ENCODE data around the gene MRPL23.

MRPL23 gene

DNA sequence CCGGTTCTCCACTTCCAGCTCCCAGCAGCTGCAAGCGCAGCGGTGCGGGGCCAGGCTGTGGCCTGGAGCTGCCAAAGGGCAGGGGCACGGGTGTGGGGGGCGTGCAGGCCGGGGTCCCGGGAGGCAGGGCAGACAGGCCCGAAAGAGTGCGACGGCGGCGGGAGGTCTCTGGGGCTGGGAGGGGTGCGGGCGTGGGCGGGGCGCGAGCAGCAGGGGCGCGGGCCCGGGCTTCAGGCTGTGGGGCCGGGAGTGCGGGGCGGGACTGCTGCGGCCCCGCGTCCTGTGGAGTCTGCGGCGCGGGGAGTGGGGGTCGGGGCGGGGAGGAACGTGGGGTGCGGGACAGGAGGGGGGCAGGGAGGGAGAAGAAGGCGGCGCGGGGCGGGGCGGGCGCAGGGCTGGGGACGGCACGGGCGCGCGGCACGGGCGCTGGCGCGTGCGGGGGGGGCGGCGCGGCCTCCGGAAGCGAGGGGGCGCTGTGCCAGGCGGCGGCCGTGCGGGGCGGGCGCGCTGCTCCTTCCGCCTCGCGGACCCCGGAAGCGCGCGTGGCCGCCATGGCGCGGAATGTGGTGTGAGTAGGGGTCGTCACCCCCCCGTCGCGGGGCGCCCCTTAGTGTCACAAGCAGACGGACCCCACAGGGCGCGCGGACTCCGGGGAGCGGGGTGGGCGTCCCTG, at the start of gene MRPL23:
TSS of gene MRPL23 (plus strand) at position 521 of the 673 bp plus-strand sequence. CDS start at position 552, 31 bp downstream.
- TF ChIP-seq CTCF (conservative IDR thresholded peaks at IDR 0.05; ENCODE audit: low read length): no peak
- no peak for DNase-seq (ENCODE audit: low read depth)
- no peak within 1 kb of the TSS for H3K4me3 ChIP-seq (ENCODE audit: low read length)

- H3K4me3 ChIP-seq (ENCODE audit: low read length): no peak overlapping the region
- TF ChIP-seq CTCF (conservative IDR thresholded peaks at IDR 0.05; ENCODE audit: low read length): no peak
- no peak for DNase-seq (ENCODE audit: low read depth)
Measured at GRCh38 chr11:1899090-1899489, 48.0 kb upstream of the MRPL23 start.

DNA sequence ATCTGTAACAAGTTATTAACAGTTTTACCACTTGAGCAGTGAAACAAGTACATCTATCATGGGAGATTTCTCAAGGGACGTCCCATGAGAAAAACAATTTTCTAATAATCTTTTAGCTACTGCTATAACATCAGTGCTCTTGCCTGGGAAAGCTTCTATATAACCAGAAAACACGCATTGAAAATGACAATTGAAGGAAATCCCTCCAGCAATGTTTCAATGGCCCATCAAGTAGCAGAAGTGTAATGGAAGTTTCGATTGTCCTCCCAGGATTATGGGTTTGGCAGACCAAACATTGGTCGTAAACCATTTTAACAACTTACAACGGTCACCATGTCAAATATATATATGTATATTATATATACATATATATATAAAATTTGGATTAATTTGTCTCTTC, 47.4 kb upstream of the MRPL23 start:
- no peak for TF ChIP-seq CTCF (conservative IDR thresholded peaks at IDR 0.05; ENCODE audit: low read length)
- DNase-seq (ENCODE audit: low read depth): no peak
- no peak overlapping the region for H3K4me3 ChIP-seq (ENCODE audit: low read length)

DNA sequence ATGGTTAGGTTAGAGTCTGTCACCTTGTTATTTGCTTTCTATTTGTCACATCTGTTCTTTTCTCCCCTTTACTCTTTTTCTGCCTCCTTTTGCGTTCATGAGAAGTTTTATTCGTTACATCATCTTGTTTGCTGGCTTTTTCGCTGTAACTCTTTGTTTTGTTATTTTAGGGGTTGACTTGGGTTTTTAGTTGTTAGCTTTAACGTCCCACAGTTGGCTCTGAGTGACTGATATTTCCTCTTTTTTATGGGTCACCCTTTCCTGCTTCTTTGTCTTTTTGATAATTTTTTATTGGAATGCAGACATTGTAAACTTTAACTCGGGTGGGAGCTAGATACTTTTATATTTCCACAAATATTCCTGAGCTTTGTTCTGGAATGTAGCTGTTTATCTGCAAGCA, 41.0 kb upstream of the MRPL23 start:
- no peak overlapping the region for H3K4me3 ChIP-seq (ENCODE audit: low read length)
- DNase-seq (ENCODE audit: low read depth): no peak
- no peak for TF ChIP-seq CTCF (conservative IDR thresholded peaks at IDR 0.05; ENCODE audit: low read length)

- no peak for TF ChIP-seq CTCF (conservative IDR thresholded peaks at IDR 0.05; ENCODE audit: low read length)
- H3K4me3 ChIP-seq (ENCODE audit: low read length): no peak overlapping the region
Measured at GRCh38 chr11:1906611-1907423, 40.3 kb upstream of the MRPL23 start.

DNA sequence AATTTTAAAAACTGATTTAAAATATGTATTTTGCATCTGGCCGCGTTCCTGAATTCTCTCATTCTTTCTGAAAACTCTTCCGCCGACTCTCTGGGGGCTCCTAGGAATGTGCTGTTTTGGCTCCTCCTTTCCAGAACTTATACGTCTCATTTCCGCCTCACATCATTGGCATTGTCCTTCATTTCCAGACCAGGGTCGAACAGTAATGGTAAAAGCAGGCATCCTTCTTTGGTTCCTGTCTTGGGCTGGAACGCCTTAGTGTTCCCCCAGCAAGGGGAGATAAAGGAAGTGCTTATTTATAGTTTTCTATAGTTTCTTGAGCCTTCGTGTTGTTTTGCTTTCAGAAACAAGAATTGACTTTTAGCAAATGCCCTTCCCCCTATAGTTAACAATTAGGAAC, 38.5 kb upstream of the MRPL23 start:
- H3K4me3 ChIP-seq (ENCODE audit: low read length): no peak overlapping the region
- no peak for TF ChIP-seq CTCF (conservative IDR thresholded peaks at IDR 0.05; ENCODE audit: low read length)
- no peak for DNase-seq (ENCODE audit: low read depth)

More at GRCh38 chr11:1906611-1907423, 40.3 kb upstream of the MRPL23 start:
- DNase-seq (ENCODE audit: low read depth): no peak

DNA sequence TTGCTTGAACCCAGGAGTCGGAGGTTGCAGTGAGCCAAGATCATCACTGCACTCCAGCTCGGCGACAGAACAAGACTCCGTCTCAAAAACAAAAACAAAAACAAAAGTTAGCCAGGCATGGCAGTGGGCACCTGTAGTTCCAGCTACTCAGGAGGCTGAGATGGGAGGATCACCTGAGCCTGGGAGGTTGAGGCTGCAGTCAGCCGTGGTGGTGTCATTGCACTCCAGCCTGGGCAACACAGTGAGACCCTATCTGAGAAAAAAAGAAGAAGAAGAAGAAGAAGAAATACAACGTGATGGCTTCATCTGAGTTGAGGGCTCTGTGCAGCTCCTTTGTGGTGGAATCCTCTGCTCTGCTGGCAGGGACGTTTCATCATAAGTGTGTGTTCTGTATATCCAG, 37.6 kb upstream of the MRPL23 start:
- no peak overlapping the region for H3K4me3 ChIP-seq (ENCODE audit: low read length)
- no peak for TF ChIP-seq CTCF (conservative IDR thresholded peaks at IDR 0.05; ENCODE audit: low read length)
- DNase-seq (ENCODE audit: low read depth): no peak

All from AG10803 (cell line).